HCEC 1CT (cell line): Measurements from ENCODE around the gene CALML3.

Experiments
- DNase-seq: peaks from one replicate; pipeline ENCODE4 v3.0.0-alpha.2; 2017

Gene CALML3

DNA sequence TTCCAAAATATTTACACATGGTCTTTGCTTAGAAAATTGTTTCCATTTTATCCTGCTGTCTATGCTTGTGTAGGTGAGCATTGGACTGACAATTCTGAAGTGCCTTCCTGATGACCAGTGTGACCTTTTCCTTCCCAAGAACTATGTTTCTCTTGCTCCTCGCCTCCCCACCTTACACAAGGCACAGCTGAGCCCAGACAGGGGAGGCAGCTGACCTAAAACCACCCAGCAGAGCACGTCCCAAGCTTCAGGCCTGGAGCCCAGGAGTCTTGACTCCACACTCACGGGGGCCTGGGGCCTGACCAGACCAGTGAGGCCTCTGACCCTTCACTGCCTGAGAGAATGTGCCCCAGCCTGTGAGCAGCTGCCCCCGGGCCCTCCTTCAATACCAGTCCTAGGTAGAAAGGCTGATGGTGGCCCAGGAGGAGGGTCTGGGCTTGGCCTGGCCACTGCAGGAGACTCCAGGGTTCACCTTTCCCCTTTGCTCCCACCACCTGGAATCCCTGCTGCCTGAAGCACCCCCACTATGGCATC lies 32.4 kb upstream of the CALML3 start:
- no peak for DNase-seq

GRCh38 chr10:5492929-5493576 lies 31.7 kb upstream of the CALML3 start:
- DNase-seq: no peak

GRCh38 chr10:5493691-5494090 lies 31.1 kb upstream of the CALML3 start:
- DNase-seq: no peak

DNA sequence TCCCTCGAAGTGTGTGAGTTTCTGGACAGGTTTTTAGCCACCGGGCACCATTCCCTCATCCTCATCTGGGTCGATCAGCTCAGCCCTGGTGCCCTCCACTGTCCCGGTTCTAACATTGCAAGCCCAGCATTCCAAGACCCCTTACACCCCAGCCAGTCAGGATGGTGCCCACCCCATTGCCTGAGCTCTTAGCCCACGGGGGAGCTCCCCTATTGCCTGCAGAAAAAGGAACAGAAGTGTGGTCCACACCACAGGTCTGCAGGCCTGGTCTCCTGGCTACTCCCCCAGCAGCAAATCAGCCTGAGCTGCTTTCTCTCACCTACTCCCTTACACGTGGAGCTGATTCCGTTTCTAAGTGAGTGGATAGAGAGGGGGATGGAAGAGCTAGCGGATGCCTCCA lies 30.1 kb upstream of the CALML3 start:
- DNase-seq: no peak

DNA sequence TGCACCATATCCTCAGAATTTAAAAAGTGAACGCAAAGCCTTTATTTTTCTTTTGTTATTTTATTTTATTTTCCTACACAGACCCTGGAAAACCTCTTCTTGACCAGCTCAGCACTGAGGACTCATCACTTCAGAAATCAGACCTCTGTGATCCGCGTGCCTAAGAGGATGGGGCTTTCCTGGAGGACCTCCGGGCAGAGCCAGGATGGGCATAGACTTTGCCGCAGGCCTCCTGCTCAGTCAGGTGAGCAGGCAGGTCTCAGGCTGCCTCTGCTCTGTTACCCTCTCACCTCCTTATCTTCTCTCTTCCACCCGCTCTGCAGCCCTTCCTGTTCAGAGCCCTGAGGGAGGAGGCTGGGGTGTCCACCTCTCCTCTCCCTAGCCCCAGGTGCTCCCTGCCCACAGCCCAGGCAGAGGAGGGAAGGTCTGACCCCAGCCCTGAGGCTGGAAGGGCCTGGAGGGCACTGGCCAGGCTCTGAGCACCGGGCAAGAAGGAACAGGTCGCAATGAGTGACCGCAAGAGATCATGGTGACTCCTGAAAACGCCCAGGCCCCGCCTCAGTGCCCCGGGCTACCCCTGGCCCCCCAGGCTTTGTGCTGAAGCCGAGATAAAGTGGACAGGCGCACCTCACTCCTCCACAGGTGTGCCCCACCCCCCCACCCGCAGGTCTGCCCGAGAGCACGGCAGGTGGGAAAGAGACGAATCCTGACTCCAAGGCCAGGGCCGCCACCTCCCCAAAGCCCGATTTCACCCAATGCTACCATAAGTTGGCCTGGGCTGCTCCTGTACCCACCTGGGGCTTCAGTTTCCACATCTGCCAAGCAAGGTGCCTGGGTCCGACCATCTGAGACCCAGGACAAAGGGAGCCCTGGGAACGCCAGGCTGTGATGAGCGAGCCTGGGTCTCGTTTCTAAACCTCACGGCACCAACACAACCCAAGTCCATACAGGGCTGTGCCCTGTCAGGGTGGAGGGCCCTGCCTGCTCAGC lies 28.2 kb upstream of the CALML3 start:
- no peak for DNase-seq

DNA sequence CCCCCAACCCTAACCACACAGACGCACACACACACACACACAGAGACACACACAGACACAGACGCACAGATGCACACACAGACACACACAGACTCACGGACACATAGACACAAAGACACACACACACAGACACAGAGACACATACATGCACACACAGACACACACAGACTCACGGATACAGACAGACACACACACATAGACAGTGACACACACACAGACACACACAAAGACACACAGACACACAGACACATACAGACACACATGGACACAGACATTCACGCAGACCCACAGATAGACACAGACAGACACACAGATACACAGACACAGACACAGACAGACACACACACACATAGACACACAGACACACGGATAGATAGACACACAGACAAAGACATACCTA lies 27.5 kb upstream of the CALML3 start:
- DNase-seq: no peak

DNA sequence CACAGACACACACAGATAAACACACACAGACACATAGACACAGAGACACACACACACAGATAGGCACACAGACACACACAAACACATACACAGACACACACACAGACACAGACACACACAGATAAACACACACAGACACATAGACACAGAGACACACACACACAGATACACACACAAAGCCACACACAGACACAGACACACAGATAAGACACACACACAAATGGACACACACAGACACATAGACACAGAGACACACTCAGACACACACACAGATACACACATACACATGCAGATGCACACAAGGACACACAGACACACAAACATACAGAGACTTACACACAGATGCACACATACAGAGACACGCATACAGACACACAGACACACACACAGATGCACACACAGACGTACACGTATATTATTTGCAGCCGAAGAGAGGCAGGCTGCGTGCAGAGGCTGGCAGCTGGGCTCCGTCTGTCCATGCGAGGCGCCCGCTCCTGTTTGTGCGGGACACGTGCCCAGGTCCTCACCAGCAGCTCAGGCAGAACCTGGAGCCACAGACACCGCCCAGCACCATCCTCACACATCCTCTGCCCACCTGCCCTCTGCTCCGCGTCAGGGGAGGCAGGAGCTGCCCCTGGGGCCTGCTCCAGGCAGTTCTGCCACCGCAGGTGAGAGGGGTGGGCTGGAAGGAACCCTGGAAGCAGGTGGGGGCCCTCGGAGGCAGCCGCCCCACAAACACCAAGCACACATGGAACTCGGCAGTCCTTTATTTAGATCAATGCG lies 26.6 kb upstream of the CALML3 start:
- DNase-seq: no peak

GRCh38 chr10:5498791-5499492 lies 25.8 kb upstream of the CALML3 start:
- no peak for DNase-seq

DNA sequence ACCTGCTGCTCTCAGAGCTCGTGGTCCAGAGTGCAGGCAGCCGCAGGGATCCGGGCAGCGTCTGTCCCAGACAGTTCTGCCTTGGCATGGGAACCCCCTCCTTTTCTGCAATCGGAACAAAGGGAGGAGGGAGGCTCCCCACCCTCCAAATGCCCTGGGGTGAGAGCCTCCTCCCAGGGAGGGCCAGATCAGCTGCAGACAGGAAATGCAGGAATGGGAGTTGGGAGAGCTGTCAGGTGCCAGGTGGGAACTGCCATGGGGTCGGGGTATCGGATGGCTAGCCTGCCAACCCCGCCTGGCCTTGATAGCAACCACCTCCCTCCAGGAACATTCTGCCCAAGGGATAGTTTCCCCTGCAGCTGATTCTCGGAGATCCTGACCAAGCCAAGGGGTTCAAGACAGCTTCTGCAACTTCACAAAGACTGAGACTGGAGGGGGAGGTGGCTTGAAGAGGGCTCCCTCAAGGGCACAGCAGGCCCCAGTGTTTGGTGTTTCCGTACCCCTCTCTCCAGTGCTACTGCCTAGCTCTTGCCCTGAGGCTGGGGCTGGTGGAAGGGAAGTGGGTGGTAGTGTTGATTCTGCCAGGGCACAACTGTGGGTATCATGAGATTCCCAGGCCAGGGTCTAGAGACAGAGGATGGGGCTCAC lies 25.1 kb upstream of the CALML3 start, which contains the start of gene CALML5:
Gene CALML5, minus strand, starts transcription at position 78 of the 648 bp plus-strand sequence. CDS start 132 bp downstream, outside the sequence.
- no peak for DNase-seq

- DNase-seq: no peak
These were observed 24.5 kb upstream of the CALML3 start for GRCh38 chr10:5500162-5500670.

- no peak for DNase-seq
These were observed 23.9 kb upstream of the CALML3 start for GRCh38 chr10:5500910-5501309.

DNA sequence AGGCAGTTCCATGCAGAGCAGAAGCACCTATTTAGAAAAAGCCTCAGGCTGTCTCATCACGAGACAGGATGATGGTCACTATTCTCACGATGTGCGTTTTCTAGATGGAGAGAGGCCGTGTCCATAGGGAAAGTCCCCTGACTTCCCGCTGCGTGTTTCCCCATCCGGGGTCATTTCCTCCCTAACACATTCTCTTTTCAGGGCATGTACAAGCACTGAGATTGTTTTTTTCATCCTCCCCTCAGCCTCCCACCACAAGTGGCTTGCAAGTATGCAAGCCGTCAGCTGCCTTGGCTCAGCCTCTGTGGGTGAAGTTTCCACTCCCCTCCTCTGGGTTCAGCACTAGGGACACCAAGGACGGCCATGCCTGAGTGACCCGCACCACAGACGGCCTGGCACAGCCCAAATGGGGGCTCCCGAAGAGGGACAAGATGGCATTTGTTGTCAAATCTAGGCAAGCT lies 22.7 kb upstream of the CALML3 start:
- DNase-seq: no peak

DNA sequence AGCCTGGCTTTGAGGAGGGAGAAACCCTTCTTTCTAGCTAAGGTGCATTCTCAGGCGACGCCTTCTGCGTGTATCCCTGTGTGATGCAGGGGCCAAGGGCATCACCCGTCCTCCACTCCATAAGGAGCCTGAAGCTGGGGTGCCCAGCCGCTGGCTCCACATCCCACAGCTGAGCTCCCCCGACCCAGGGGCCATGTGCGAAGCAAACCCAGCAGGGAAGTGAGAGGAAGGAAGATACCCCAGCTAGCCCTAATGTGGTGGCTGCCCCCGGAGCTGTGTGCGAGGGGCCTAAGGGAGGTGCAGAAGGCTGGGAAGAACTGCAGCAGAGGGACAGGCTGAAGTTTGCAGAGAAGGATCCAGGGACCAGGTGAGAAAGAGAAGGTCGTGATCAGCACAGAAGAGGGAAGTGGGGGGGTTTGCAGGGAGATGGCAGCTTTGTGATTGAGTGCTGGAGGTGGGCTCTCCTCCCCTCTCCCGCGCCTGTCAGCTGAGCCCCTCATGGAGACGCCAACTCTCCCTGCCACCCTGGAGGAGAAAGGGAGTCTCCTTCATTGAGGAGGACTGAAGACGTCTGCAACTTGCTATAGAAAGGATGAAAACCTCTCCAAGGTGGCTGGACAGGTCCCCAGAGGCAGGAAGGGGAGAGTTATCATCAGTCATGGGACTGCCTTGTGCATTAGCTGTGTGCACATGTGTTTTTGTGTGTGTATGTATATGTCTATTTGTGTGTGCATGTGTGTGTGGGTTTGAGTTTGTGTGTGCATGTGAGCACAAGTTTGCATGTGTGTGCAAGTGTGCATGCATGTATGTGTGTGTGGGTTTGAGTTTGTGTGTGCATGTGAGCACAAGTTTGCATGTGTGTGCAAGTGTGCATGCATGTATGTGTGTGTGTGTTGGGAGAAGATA lies 21.9 kb upstream of the CALML3 start:
- DNase-seq: no peak

GRCh38 chr10:5503477-5503835 lies 21.3 kb upstream of the CALML3 start:
- no peak for DNase-seq

- no peak for DNase-seq
These were observed 20.4 kb upstream of the CALML3 start for GRCh38 chr10:5504146-5505072.

DNA sequence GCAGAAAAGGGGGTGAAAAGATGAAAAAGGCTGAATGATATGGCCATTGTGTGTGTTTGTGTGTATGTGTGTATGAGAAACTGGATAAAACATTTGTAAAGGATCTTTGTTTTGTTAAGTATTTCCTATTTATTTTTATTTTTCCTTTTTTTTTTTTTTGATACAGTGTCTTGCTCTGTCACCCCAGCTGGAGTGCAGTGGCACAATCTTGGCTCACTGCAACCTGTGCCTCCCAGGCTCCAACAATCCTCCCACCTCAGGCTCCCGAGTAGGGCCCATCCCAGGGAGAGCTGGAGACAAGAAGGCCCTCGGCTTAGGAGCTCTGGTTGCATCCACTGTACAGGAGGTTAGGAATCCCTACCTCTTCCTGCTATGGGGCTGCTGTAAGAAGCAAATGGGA lies 18.5 kb upstream of the CALML3 start:
- no peak for DNase-seq

GRCh38 chr10:5506751-5507648 lies 17.8 kb upstream of the CALML3 start:
- DNase-seq: no peak

DNA sequence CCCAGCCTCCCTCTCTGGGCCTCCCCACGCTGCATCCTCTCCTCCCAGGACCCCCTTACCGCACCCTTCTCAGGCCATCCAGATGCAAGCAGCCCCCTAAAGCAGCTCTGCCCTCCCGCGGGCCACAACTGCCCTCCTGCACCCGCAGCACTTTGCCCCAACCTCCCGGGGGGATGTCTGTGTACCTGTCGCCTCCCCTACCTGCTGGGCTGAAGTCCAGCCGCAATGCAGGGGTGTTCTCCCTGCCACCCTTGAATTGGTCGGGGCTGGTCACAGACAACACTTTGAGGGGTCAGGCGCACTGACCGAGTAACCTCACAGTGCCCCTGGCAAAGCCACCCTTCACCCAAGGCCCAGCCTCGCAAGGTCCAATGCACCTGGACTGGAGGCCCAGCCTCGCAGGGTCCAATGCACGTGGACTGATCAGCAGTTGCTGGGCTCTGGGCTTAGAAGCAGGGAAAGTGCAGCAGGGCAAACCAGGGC lies 17.1 kb upstream of the CALML3 start:
- no peak for DNase-seq
